HG03139 (cell line): ENCODE results near the gene C2CD3.
A peak's percentile ranks its signal among the peaks of the same experiment; 100 is the strongest.

Experiments used
- ATAC-seq: cut with Tn5 transposase; IDR thresholded peaks from one replicate; pipeline ENCODE4 v1.9.1; 2021; ENCODE audit not compliant: unreplicated experiment

The C2CD3 gene

DNA sequence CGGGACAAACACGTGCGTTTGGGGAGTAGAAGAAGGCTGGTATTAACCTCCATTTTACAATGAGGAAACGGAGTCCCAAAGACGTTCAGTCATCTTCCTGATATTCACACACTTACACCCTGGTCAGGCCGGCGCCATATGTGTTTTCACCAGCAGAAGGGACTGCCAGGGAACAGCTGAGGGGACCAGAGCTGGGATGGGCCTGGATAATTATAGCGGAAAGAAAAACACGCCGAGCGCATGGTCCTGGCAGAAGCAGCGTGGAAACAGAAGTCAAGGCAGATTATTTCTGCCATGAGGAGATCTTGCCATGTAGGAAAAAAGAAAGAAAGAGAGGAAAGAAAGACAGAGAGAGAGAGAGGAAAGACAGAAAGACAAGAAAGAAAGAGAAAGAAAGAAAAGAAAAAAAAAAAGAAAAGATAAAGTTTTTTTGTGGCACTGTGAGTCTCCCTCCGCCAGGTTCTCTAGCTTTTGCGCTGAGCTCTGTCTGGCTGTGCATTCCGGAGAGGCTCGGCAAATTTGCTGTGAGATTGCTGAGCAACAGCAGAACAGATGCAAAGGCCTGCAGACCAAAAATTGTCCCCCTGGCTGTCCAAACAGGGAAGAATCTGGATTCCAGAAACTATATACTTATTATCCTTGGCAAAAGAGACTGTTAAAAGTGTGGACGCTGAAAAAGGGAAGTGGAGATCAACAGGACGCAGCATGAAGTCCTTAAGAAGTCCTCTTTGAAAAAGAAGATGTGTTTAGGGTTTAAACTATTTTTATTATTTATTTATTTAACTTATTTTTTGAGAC is 186.9 kb downstream of the C2CD3 start:
- no peak for ATAC-seq

GRCh38 chr11:73982990-73983740 is 187.6 kb downstream of the C2CD3 start:
- ATAC-seq, result peak; percentile 74

DNA sequence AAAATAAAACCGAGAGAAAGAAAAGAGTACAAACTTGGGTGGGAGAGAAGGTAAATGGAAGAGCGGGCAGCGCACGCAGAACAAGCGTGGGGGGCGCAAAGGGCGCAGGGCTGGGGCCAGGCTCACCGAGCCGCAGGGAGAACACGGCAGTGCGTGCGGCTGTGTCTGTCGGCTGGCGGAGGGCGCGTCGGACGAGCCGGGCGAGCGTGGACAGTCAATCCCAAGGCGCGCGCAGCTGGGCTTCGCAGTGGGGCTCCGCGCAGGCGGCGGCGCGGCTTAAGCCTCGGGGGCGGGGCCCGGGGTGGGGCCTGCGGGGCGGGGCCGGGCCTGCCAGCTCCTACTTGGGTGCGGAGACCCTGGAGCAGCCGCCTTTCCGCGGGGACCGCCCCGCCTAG is 188.2 kb downstream of the C2CD3 start, which contains the start of gene UCP2:
TSS of gene UCP2 (minus strand) at position 249 of the 395 bp plus-strand sequence. CDS start 4,465 bp downstream, outside the sequence.
- peak; percentile 38 for ATAC-seq

DNA sequence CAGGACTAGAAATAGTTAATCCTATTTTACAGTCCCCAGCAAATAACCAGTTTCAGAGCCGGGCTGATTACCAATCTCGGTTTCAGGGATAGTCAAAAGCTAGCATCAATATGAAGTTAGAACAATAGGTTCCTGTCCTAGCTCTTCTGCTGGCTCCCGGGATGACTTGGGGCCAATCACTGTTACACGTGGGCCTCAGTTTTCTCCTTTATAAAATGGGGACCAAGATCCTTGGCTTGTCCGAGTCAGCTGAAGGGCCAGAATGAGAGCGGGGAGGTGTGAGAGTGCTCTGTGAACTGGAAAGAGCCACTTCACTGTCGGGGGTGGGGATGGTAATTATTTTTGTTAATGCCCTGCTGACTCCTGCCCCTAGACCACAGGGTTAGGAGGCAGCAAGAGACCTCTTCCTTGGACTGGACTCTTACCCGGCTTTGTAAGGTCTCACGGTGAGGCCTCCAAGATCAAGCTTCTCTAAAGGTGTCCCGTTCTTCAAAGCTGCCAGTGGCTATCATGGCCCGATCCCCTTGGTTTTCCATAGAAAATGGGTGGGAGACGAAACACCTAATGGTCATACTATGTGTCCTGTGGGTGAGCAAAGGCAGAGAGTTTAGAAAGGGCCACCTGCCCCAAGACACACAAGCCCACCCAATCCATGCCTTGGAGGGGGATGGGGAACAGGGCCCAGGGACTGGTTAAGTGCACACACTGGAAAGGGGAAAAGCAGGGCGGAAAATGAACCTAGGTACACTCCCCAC is 189.6 kb downstream of the C2CD3 start:
- no peak for ATAC-seq

- ATAC-seq, result peak; percentile 40
These were observed 190.5 kb downstream of the C2CD3 start for GRCh38 chr11:73980001-73980961.

DNA sequence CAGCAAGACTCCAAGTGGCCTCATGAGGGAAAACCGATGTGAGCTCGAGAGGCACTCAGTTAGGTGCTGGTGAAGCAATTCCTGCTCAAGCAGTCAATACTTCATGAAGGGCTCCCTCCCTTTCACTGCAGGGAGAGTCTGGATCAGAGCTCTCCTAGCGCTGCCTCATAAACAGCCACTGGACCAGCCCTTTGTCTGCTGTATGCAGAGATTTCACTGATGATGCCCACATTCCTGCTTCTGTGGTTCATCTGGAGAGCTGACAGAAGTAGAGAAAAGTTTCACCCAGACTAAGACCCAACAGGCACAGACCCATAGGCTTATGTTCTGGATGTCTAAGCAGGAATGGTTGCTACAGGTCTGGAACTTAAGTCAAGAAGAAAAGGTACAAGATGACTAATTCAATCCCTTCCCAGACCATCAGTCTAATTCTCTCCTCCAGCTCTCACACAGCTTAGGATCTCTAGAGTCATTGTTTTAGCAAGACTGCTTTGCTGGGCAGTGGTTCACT is 192.2 kb downstream of the C2CD3 start:
- ATAC-seq, result no peak

DNA sequence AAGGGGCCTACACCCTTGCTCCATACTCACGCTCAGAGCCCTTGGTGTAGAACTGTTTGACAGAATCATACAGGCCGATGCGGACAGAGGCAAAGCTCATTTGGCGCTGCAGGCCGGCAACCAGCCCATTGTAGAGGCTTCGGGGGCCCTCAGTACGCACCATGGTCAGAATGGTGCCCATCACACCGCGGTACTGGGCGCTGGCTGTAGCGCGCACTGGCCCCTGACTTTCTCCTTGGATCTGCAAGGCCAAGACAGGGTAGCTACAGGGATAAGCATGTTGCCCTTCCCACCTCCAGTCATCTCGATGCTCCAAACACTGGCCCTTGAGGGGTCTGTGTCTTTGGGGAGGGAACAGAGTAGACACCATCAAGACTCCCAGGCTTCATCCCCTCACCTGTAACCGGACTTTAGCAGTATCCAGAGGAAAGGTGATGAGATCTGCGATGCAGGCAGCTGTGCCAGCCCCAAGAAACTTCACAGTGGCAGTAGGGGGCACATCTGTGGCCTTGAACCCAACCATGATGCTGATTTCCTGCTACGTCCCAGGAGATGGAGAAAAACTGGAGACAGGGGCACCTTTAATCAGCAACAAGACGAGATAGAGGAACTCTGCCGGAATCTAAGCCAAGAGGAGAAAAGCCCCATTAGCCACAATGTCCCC is 192.8 kb downstream of the C2CD3 start:
- ATAC-seq, result no peak

GRCh38 chr11:73976451-73977151 is 194.2 kb downstream of the C2CD3 start:
- no peak for ATAC-seq

- no peak for ATAC-seq
These were observed 195.4 kb downstream of the C2CD3 start for GRCh38 chr11:73975479-73975757.

GRCh38 chr11:73974604-73975478 is 196.0 kb downstream of the C2CD3 start:
- no peak for ATAC-seq

GRCh38 chr11:73972620-73973449 is 198.0 kb downstream of the C2CD3 start:
- ATAC-seq, result no peak

DNA sequence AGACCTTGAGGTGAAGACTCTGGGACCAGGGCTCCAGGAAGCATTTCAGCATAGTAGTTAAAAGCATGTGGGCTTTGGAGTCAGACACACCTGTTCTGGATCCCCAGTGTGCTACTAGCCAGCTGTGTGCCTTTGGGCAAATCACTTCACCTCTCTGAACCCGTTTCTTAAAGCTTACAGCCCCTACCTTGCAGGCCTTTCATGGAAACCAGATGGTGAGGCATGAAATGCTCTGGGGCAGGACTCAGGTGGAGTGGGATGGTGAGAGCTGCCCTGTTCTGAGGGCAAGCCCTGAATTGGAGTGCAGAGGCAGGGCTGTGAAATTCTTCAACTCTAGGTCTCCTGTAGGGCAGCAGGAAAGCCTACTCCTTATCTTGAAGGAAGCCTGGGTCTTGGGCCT is 198.6 kb downstream of the C2CD3 start:
- ATAC-seq, result no peak

DNA sequence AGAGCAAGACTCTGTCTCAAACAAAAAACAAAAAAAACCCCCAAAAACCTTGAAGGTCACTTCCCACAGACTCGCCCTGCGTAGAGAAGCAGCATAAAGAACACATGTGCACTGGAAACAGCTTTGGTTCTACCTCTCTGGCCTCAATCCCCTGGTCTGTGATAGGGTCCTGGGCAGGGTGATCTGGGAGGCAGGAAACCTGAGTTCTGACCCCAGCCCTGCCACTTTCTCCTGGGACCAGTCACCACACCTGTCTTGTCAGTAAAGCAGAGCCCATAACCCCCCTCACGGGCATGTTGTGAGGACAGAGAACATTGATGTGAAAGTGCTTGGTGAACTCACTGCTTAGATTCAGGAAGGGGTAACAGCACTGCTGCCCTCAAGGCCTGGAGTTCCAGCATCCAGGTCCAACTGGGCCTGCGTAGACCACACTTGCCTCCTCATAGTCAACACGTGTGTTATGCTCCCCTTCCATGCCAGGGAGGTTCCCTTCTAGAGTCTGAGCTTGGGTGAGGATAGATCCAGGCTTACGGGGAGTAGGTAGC is 199.6 kb downstream of the C2CD3 start:
- no peak for ATAC-seq

DNA sequence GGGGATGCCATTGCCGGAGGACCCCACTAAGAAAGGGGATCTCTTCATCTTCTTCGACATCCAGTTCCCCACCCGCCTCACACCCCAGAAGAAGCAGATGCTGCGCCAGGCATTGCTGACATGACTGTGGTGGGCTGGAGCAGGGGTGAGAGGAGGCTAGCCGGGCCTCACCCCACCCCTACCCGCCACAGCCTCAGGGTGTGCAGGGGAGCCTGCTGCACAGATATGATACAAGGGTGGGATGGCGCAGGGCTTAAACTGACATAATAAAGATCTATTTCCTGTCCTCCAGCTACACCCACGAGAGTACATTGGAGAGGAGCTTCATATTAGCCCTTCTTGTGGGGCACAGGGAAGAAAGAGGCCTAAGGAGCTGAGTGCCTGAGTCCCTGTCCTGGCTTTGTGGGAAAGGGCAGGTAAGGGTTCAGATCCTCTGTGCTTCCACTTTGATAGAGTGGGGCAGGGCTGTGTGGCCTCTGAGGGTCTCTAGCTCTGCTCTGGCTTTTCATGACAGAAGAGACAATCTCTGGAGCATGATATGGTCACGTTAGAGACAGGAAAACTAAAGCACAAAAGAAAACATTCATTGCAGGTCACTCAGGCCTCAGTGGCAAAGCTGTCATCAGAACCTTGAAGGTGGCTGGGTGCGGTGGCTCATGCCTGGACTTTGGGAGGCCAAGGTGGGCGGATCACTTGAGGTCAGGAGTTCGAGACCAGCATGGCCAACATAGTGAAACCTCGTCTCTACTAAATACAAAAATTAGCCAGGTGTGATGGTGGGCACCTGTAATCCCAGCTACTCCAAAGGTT is 200.6 kb downstream of the C2CD3 start:
- ATAC-seq, result no peak

DNA sequence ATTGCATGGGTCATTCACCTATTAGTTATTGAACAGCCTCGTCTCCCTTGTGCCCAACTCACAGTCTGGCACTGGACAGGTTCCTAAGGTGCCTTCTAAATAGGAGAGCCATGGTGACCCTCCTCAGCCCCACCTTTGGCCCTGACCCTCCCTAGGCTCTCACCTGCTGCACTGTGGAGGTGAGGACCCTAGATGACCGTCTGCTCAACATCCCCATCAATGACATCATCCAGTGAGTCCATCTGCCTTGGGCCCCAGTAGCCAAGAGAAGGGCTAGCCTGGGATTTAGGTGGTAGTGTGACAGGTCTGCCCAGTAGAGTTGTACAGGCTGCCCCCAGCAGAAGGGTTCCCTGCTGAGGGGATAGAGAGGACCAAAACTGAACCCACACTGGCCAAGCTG is 201.7 kb downstream of the C2CD3 start:
- ATAC-seq, result no peak

GRCh38 chr11:73968356-73968966 is 202.3 kb downstream of the C2CD3 start:
- ATAC-seq, result no peak
